ENCODE data around the gene CDC5L.
"Not testable (repeated sequence)": the region's sequence is repeated elsewhere in the genome, so short reads cannot be mapped to it uniquely, and the experiment has no call there.

The CDC5L gene

DNA sequence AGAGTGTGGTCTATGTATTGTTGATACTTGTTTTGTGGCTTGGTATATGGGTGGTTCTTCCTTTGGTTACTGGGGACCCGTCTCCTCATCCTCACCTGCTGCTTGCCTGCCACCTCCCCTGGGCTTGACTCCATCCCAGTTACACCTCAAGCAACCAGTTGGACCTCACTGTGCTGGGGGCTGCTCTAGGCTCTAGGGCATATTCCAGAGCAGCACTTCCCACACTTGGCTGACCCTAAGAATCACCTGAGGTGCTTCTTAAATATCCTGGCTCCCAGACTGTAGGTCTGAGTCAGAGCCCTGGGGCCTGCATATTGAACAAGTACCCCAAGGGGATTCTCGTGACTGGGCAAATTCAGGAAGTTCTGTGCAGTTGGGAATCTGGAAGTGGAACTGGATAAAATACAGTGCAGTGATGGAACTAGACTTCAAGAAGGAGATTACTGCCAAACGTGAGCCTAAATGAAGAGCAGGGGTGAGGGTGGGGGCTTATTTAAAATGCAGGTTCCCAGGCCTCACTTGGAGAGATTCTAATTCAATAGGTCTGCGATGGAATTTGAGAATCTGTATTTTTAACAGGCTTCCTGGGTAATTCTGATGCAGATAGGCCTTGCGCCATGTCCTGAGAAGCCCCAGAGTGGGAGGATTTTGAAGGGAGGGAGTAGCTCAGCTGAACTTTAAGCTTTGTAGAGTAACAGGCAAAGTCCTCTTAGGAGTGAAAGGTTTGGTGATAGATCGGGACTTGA lies 37.4 kb upstream of the CDC5L start:
- no peak for TF ChIP-seq POLR2AphosphoS5 (IDR thresholded peaks at IDR 0.05; ENCODE audit: borderline replicate concordance, low read depth, low read length)
- no peak for TF ChIP-seq EZH2 (IDR thresholded peaks at IDR 0.05)
- TF ChIP-seq FOXP2 (optimal IDR thresholded peaks at IDR 0.05; ENCODE audit: control extremely low read depth, extremely low read length, insufficient read depth), result no peak
- Histone ChIP-seq H3K27ac (no peak overlapping the region), H3K9me3 (ENCODE audit: low read depth, low read length) (no peaks in the 10 kb centered on the region), H3K9ac (ENCODE audit: insufficient read length) (no peak overlapping the region), H3K36me3 (ENCODE audit: insufficient read depth, low read length) (no peaks in the 10 kb centered on the region), H3K4me3 (no peak overlapping the region)
- no peak for DNase-seq (ENCODE audit: low read depth, low spot score)

GRCh38 chr6:44350650-44350994 lies 36.9 kb upstream of the CDC5L start:
- H3K9me3 ChIP-seq (ENCODE audit: low read depth, low read length); DNase-seq (ENCODE audit: low read depth, low spot score); H3K4me3 ChIP-seq; H3K36me3 ChIP-seq (ENCODE audit: insufficient read depth, low read length); H3K27ac ChIP-seq; H3K9ac ChIP-seq (ENCODE audit: insufficient read length): not testable (repeated sequence)

- no peak overlapping the region for H3K9ac ChIP-seq (ENCODE audit: insufficient read length)
- no peaks in the 10 kb centered on the region for H3K36me3 ChIP-seq (ENCODE audit: insufficient read depth, low read length)
- no peak overlapping the region for H3K4me3 ChIP-seq
- no peak for DNase-seq (ENCODE audit: low read depth, low spot score)
- TF ChIP-seq POLR2AphosphoS5 (IDR thresholded peaks at IDR 0.05; ENCODE audit: borderline replicate concordance, low read depth, low read length) (no peak), EZH2 (IDR thresholded peaks at IDR 0.05) (no peak), FOXP2 (optimal IDR thresholded peaks at IDR 0.05; ENCODE audit: control extremely low read depth, extremely low read length, insufficient read depth) (no peak)
- no peak overlapping the region for H3K27ac ChIP-seq
- no peaks in the 10 kb centered on the region for H3K9me3 ChIP-seq (ENCODE audit: low read depth, low read length)
Measured at GRCh38 chr6:44352259-44352658, 35.2 kb upstream of the CDC5L start.

DNA sequence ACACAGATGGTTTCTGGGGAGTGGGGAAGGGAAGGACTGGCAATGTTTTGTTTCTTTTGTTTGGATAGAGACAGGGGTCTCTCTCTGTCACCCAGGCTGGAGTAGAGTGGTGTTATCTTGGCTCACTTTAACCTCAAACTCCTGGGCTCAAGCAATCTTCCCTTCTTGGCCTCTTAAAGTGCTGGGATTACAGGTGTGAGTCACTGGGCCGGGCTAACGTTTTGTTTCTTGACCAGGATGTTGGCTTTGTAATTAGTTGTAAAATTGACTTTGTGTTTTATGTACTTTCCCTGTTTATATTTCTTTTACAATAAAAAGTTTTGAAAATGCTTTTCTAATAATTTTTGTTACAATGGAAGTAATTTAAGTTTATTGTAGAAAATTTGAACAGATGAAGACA lies 34.2 kb upstream of the CDC5L start:
- no peaks in the 10 kb centered on the region for H3K36me3 ChIP-seq (ENCODE audit: insufficient read depth, low read length)
- no peak overlapping the region for H3K27ac ChIP-seq
- H3K9ac ChIP-seq (ENCODE audit: insufficient read length), result no peak overlapping the region
- H3K9me3 ChIP-seq (ENCODE audit: low read depth, low read length), result no peaks in the 10 kb centered on the region
- H3K4me3 ChIP-seq, result no peak overlapping the region
- DNase-seq (ENCODE audit: low read depth, low spot score), result no peak
- no peak for TF ChIP-seq FOXP2 (optimal IDR thresholded peaks at IDR 0.05; ENCODE audit: control extremely low read depth, extremely low read length, insufficient read depth)
- no peak for TF ChIP-seq POLR2AphosphoS5 (IDR thresholded peaks at IDR 0.05; ENCODE audit: borderline replicate concordance, low read depth, low read length)
- no peak for TF ChIP-seq EZH2 (IDR thresholded peaks at IDR 0.05)

- H3K36me3 ChIP-seq (ENCODE audit: insufficient read depth, low read length), result no peaks in the 10 kb centered on the region
- H3K4me3 ChIP-seq, result no peak overlapping the region
- H3K9me3 ChIP-seq (ENCODE audit: low read depth, low read length), result no peaks in the 10 kb centered on the region
- TF ChIP-seq EZH2 (IDR thresholded peaks at IDR 0.05) (no peak), FOXP2 (optimal IDR thresholded peaks at IDR 0.05; ENCODE audit: control extremely low read depth, extremely low read length, insufficient read depth) (no peak), POLR2AphosphoS5 (IDR thresholded peaks at IDR 0.05; ENCODE audit: borderline replicate concordance, low read depth, low read length) (no peak)
- H3K9ac ChIP-seq (ENCODE audit: insufficient read length), result no peak overlapping the region
- DNase-seq (ENCODE audit: low read depth, low spot score), result no peak
- no peak overlapping the region for H3K27ac ChIP-seq
Measured at GRCh38 chr6:44355640-44356039, 31.9 kb upstream of the CDC5L start.

DNA sequence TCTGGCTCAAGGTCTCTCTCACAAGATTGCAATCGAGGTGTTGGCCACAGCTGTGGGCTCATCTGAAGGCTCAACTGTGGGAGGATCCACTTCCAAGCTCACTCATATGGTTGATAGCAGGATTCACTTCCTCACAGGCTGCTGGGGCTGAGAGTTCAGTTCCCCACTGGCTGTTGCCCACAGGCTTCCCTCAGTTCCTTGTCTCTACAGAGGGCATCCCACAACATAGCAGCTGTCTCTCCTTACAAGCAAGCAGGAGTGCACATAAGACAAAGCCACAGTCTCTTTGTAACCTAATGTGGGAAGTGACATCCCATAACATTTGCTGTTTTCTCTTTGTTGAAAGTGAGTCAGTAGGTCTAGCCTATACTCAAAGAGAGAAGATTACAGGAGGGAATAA lies 31.0 kb upstream of the CDC5L start:
- H3K9me3 ChIP-seq (ENCODE audit: low read depth, low read length), result no peaks in the 10 kb centered on the region
- H3K36me3 ChIP-seq (ENCODE audit: insufficient read depth, low read length), result no peaks in the 10 kb centered on the region
- TF ChIP-seq EZH2 (IDR thresholded peaks at IDR 0.05) (no peak), POLR2AphosphoS5 (IDR thresholded peaks at IDR 0.05; ENCODE audit: borderline replicate concordance, low read depth, low read length) (no peak)
- no peak for DNase-seq (ENCODE audit: low read depth, low spot score)
- no peak overlapping the region for H3K9ac ChIP-seq (ENCODE audit: insufficient read length)
- H3K4me3 ChIP-seq, result no peak overlapping the region
- no peak overlapping the region for H3K27ac ChIP-seq

GRCh38 chr6:44359973-44360372 lies 27.5 kb upstream of the CDC5L start:
- H3K9me3 ChIP-seq (ENCODE audit: low read depth, low read length), result no peaks in the 10 kb centered on the region
- no peak overlapping the region for H3K4me3 ChIP-seq
- no peaks in the 10 kb centered on the region for H3K36me3 ChIP-seq (ENCODE audit: insufficient read depth, low read length)
- H3K27ac ChIP-seq, result no peak overlapping the region
- TF ChIP-seq POLR2AphosphoS5 (IDR thresholded peaks at IDR 0.05; ENCODE audit: borderline replicate concordance, low read depth, low read length), result no peak
- no peak for TF ChIP-seq FOXP2 (optimal IDR thresholded peaks at IDR 0.05; ENCODE audit: control extremely low read depth, extremely low read length, insufficient read depth)
- no peak for TF ChIP-seq EZH2 (IDR thresholded peaks at IDR 0.05)
- no peak for DNase-seq (ENCODE audit: low read depth, low spot score)
- no peak overlapping the region for H3K9ac ChIP-seq (ENCODE audit: insufficient read length)

DNA sequence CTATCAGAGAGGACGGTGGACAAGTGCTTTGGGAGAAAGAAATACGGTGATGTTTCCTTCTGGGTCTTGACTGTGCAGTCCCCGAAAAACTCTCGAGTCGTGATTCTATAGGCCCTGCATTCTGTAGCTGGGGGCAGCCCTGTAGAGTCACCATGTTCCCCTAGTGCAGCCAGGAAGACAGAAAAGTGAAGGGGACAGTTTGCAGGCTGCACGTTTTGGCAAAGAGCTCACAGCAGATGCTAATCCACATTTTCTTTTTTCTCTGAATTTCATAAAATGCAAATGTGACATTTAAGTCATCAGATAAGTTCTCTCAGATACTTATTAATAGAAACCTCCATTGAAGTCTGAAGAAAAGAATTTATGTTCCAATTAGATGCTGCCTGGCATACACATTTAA lies 25.6 kb upstream of the CDC5L start:
- TF ChIP-seq FOXP2 (optimal IDR thresholded peaks at IDR 0.05; ENCODE audit: control extremely low read depth, extremely low read length, insufficient read depth) (no peak), EZH2 (IDR thresholded peaks at IDR 0.05) (no peak), POLR2AphosphoS5 (IDR thresholded peaks at IDR 0.05; ENCODE audit: borderline replicate concordance, low read depth, low read length) (no peak)
- peak overlapping the region; percentile 78; the same call in 1 of the 2 replicates for H3K27ac ChIP-seq
- H3K9ac ChIP-seq (ENCODE audit: insufficient read length), result no peak overlapping the region
- H3K36me3 ChIP-seq (ENCODE audit: insufficient read depth, low read length), result no peaks in the 10 kb centered on the region
- H3K4me3 ChIP-seq, result no peak overlapping the region
- H3K9me3 ChIP-seq (ENCODE audit: low read depth, low read length), result no peaks in the 10 kb centered on the region
- no peak for DNase-seq (ENCODE audit: low read depth, low spot score)

GRCh38 chr6:44363377-44363926 lies 24.1 kb upstream of the CDC5L start:
- no peak overlapping the region for H3K9ac ChIP-seq (ENCODE audit: insufficient read length)
- no peak overlapping the region for H3K27ac ChIP-seq
- no peak overlapping the region for H3K4me3 ChIP-seq
- H3K9me3 ChIP-seq (ENCODE audit: low read depth, low read length), result no peaks in the 10 kb centered on the region
- TF ChIP-seq EZH2 (IDR thresholded peaks at IDR 0.05) (no peak), FOXP2 (optimal IDR thresholded peaks at IDR 0.05; ENCODE audit: control extremely low read depth, extremely low read length, insufficient read depth) (no peak), POLR2AphosphoS5 (IDR thresholded peaks at IDR 0.05; ENCODE audit: borderline replicate concordance, low read depth, low read length) (no peak)
- H3K36me3 ChIP-seq (ENCODE audit: insufficient read depth, low read length), result no peaks in the 10 kb centered on the region
- no peak for DNase-seq (ENCODE audit: low read depth, low spot score)

Measured in SK-N-MC (cell line).